Neural progenitor cell (in vitro differentiated cells): ENCODE measurements around the gene KIRREL3.

Experiments
- EZH2 ChIP-seq: fragments of 200-600 bp; sonication (generic); IDR thresholded peaks from 2 replicates; pipeline ENCODE4 v1.6.1; 2017; ENCODE audit warnings: antibody characterized with exemption, mild to moderate bottlenecking, moderate library complexity
- TF ChIP-seq, protein P1 (sequence below): fragments of 200-600 bp; sonication (generic); IDR thresholded peaks from 2 replicates; pipeline ENCODE4 v1.5.1; 2017; ENCODE audit warnings: antibody characterized with exemption, mild to moderate bottlenecking

DNA sequence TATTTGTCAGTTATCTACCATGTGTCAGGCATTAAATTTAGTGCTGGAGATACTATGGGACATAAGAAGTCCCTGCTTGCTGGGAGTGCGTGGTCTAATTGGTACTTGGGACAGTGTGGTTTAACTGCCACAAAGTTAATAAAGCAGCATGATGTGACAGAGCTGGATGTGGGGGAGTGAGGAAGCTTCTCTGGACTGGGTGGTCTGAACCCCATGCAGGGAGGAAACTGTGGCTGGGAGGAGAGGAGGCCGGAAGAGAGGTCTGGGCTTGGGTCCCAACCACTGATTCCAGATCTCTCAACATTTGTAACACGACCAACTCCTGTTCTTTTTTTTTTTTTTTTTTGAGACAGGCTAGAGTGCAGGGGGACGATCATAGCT is 607.9 kb downstream of the KIRREL3 start:
- TF ChIP-seq, protein P1, sequence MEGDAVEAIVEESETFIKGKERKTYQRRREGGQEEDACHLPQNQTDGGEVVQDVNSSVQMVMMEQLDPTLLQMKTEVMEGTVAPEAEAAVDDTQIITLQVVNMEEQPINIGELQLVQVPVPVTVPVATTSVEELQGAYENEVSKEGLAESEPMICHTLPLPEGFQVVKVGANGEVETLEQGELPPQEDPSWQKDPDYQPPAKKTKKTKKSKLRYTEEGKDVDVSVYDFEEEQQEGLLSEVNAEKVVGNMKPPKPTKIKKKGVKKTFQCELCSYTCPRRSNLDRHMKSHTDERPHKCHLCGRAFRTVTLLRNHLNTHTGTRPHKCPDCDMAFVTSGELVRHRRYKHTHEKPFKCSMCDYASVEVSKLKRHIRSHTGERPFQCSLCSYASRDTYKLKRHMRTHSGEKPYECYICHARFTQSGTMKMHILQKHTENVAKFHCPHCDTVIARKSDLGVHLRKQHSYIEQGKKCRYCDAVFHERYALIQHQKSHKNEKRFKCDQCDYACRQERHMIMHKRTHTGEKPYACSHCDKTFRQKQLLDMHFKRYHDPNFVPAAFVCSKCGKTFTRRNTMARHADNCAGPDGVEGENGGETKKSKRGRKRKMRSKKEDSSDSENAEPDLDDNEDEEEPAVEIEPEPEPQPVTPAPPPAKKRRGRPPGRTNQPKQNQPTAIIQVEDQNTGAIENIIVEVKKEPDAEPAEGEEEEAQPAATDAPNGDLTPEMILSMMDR, result no peak
- no peak for TF ChIP-seq EZH2
